GM18498 (cell line): Measurements from ENCODE around the gene ACVR2B.

Experiments
- ATAC-seq: cut with Tn5 transposase; IDR thresholded peaks from one replicate; pipeline ENCODE4 v1.9.1; 2021; ENCODE audit warnings: mild to moderate bottlenecking, moderate library complexity; ENCODE audit not compliant: unreplicated experiment

The ACVR2B gene

GRCh38 chr3:38480930-38481329, 27.2 kb downstream of the ACVR2B start:
- ATAC-seq = no peak

- no peak for ATAC-seq
Measured at GRCh38 chr3:38482951-38483350, 29.3 kb downstream of the ACVR2B start.

GRCh38 chr3:38487323-38487722, 33.6 kb downstream of the ACVR2B start:
- ATAC-seq = peak; percentile 78

- no peak for ATAC-seq
Measured at GRCh38 chr3:38488949-38489348, 35.3 kb downstream of the ACVR2B start.

GRCh38 chr3:38489766-38490165, 36.1 kb downstream of the ACVR2B start:
- no peak for ATAC-seq

DNA sequence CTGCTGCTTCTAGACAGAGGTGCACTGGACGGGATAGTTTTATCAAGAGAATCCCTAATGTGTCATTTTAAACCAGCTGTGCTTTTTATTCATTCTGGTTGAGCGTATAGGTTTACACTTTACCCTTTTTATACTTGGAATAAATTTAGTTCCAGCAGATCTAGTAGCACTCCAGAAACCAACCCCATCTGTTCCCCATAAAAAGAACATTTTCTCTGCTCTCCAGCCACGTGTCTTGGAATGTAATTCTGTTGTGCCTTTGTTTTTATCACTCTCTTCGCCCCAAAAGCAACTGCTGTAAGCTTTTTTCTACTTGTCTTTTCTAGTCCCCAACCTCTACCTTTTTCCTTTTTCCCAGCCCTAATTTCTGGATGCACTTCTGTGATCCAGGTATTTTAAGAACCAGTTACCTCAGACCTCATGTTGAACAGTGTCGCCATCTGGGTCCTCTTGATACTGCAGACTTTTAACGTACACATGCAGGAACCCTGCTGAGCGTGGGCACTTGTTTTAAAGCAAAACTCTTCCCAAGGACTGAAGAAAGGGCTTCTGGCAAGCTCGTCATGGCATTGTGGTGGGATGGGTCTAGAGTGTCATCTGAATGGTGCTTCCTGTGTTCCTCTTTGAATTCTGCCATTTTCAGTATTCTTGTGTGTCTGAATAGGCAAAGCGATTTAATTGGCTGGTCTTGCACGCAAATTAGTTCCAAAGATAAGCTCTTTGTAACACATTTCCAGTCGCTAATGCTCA, 36.8 kb downstream of the ACVR2B start:
- ATAC-seq = no peak

DNA sequence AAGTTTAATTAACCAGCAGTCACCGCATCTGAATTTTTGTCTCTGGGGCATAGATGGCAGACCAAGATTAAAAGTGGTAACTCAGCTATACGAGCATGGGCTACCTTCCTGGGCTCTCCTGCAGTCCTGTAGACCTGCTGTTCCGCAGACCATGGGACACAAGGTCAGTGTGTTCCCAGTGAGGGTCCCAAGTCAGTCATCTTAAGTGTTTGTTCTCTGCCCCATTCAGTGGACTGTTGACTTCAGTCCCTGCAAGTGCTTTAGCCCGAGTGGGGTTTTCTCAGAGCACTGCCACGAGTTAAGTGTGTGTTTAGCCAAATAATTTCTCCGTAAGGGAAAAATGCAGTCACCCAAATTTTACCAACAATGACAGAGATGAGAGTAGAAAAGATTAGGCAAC, 37.5 kb downstream of the ACVR2B start:
- no peak for ATAC-seq

- no peak for ATAC-seq
Measured at GRCh38 chr3:38493031-38493430, 39.3 kb downstream of the ACVR2B start.

- ATAC-seq = peak; percentile 95
Measured at GRCh38 chr3:38496131-38496910, 42.6 kb downstream of the ACVR2B start, which contains the start of gene EXOG. EXOG (plus strand) TSS chr3:38496340; CDS start chr3:38496368, 28 bp downstream.

DNA sequence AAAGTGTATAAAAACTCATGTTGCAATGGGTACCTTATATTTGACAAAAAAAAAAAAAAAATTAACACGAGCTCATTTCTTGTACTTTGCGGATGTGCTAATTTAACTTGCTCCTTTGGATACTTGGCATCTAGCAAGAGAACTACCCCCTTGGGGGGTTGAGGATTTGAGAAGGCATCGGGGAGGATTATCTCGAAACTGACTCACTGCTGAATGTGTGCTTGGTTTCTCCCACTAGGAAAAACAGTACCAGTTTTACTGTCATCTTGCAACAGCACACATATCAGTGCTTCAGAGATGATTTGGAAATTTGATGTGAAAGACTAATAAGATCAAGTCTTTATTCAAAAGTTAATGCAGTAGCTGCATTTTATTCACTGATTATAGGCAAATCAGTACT, 43.3 kb downstream of the ACVR2B start:
- no peak for ATAC-seq

DNA sequence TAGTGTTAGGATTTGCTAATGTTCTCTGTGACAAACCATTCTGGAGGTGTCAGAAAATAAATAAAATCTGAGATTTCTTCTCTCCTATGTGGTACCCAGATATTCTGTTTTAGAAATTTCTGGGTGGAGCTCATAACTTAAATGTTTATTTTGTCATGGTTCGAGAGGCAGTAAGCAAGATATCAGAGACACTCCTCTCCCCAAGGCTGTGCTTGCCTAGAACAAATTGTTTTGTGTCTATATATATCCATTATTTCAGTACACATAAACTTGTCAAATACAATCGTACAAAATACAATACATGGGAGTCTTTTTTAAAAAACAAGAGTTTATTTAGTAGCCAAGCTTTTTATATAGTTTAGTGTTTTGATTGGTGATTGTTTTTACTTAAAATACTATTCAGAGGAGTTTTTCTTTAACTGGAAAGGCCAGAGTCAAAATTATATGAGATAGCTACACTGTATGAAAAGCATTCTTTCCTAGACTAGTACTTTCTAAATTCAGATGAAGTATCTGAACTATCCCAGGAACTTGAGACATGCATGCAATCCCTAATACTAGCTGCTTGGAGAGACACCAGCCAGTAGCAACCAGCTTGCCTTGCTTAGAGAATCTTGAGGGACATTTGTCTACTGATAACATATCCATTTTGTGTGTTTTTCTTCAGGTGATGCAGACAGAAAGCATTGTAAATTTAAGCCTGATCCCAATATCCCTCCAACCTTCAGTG, 47.2 kb downstream of the ACVR2B start:
- no peak for ATAC-seq

DNA sequence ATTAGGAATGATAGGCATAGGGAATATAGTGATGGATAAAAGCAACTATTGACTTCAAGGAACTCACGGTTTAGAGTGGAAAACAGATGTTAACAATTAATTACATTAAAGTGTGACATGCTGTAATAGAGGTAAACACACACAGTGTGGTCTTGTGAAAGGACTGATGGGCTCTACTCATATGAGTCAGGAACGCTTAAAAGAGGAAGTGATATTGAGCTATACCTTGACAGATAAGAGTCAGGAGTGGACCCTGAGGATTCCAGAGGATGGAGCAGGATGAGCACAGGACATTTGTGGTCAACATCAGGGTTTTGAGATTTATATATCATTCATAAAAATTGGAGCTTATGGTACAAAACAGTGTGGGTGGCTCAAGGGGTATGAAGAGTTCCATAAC, 53.4 kb downstream of the ACVR2B start:
- ATAC-seq = peak; percentile 97

- no peak for ATAC-seq
Measured at GRCh38 chr3:38509732-38510131, 56.0 kb downstream of the ACVR2B start.

- ATAC-seq = no peak
Measured at GRCh38 chr3:38510631-38511030, 56.9 kb downstream of the ACVR2B start.

GRCh38 chr3:38511546-38511945, 57.9 kb downstream of the ACVR2B start:
- ATAC-seq = no peak

GRCh38 chr3:38515367-38515766, 61.7 kb downstream of the ACVR2B start:
- no peak for ATAC-seq

- no peak for ATAC-seq
Measured at GRCh38 chr3:38516669-38517068, 63.0 kb downstream of the ACVR2B start.

- ATAC-seq = no peak
Measured at GRCh38 chr3:38519000-38519399, 65.3 kb downstream of the ACVR2B start.

- no peak for ATAC-seq
Measured at GRCh38 chr3:38519651-38520050, 66.0 kb downstream of the ACVR2B start.

- ATAC-seq = no peak
Measured at GRCh38 chr3:38521391-38521987, 67.8 kb downstream of the ACVR2B start.

DNA sequence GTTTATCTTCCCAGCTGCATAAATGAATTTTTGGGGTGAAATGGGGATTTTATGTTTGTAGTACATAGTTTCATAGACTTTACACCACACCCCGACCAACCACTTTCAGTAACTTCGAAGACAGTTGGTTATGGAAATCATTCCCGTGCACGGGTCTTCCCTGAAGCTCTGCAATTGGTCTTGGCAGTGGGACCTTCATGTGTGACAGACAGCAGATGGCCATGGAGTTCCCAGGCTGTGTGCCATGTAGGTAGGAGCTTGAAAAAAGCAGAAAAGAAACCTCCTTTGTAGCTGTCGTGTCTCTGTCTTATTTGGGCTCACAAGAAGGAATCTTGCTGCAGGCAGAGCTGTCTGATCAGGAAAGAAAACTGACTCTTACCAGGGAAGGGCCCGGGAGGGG, 68.3 kb downstream of the ACVR2B start:
- ATAC-seq = no peak
